OCI-LY7 (cell line): Measurements from ENCODE around the gene IL1RL2. TPM values are rescaled to one million over a fixed set of nuclear protein-coding genes. Genes with fewer than 3 reads are reported as not detected.

Experiments
- BruUV-seq: library from RNA; stranded (reverse); fragments of 400-500 nt; replicated peaks from 2 replicates; lab custom pipeline; 2021; lab: Mats Ljungman, UMichigan
- CTCF ChIA-PET: fragments of 300-600 bp; sonication (Branson Sonifier 250); formaldehyde crosslinking; loops from one replicate; lab custom pipeline; 2022; ENCODE audit warnings: antibody characterized with exemption; ENCODE audit not compliant: unreplicated experiment; lab: Charles Lee
- POLR2A ChIA-PET: fragments of 300-600 bp; sonication (Branson Sonifier 250); formaldehyde crosslinking; loops from one replicate; lab custom pipeline; 2022; ENCODE audit warnings: antibody characterized with exemption; lab: Charles Lee
- DNase-seq: peaks from one replicate; pipeline ENCODE4 v3.0.0-alpha.2; 2015; ENCODE audit warnings: low spot score
- H2AFZ ChIP-seq: fragments of 200-600 bp; sonication (generic), shearing (Covaris generic); 2 replicates; pipeline ENCODE4 v1.6.1; 2014; ENCODE audit warnings: mild to moderate bottlenecking, antibody characterized with exemption, low read length, moderate library complexity
- H3K27ac ChIP-seq: fragments of 200-600 bp; sonication (generic); 2 replicates; pipeline ENCODE4 v1.5.1; 2014; ENCODE audit warnings: mixed run types, low read depth, mild to moderate bottlenecking, moderate library complexity, low read length, inconsistent platforms; ENCODE audit not compliant: poor library complexity, severe bottlenecking
- H3K36me3 ChIP-seq: fragments of 200-600 bp; sonication (generic); 2 replicates; pipeline ENCODE4 v1.6.1; 2014; ENCODE audit warnings: mild to moderate bottlenecking, antibody characterized with exemption, low read length, moderate library complexity, mixed read lengths; ENCODE audit not compliant: insufficient read depth
- H3K4me1 ChIP-seq: fragments of 200-600 bp; sonication (generic); 2 replicates; pipeline ENCODE4 v1.5.1; 2014; ENCODE audit warnings: mild to moderate bottlenecking, low read length; ENCODE audit not compliant: insufficient read depth, poor library complexity, severe bottlenecking
- H3K4me2 ChIP-seq: fragments of 200-600 bp; sonication (generic); 2 replicates; pipeline ENCODE4 v1.6.1; 2014; ENCODE audit warnings: mild to moderate bottlenecking, low read length
- H3K4me3 ChIP-seq: fragments of 200-600 bp; sonication (generic); 2 replicates; pipeline ENCODE4 v1.5.1; 2014; ENCODE audit warnings: mild to moderate bottlenecking, low read depth, low read length; ENCODE audit not compliant: poor library complexity, severe bottlenecking
- H3K79me2 ChIP-seq: fragments of 200-600 bp; sonication (generic); 2 replicates; pipeline ENCODE4 v1.6.1; 2016; ENCODE audit warnings: low read depth, mild to moderate bottlenecking, low read length, moderate library complexity, mixed read lengths; ENCODE audit not compliant: insufficient read depth
- H3K9me2 ChIP-seq: fragments of 200-600 bp; sonication (generic); 2 replicates; pipeline ENCODE4 v1.6.1; 2016; ENCODE audit warnings: mild to moderate bottlenecking, low read length, mixed read lengths; ENCODE audit not compliant: insufficient read depth
- H3K9me3 ChIP-seq: fragments of 200-600 bp; sonication (generic); 2 replicates; pipeline ENCODE4 v1.6.1; 2014; ENCODE audit warnings: mild to moderate bottlenecking, mixed run types, low read length, mixed read lengths
- H4K20me1 ChIP-seq: fragments of 200-600 bp; sonication (generic); 2 replicates; pipeline ENCODE4 v1.6.1; 2014; ENCODE audit warnings: mild to moderate bottlenecking, antibody characterized with exemption, low read length, moderate library complexity, mixed read lengths; ENCODE audit not compliant: insufficient read depth
- EZH2phosphoT487 ChIP-seq: fragments of 200-600 bp; sonication (generic); IDR thresholded peaks from 2 replicates; pipeline ENCODE4 v1.6.1; 2018; ENCODE audit warnings: low read depth, borderline replicate concordance, mild to moderate bottlenecking, mixed run types, antibody characterized with exemption, low read length, moderate library complexity, mixed read lengths
- intact Hi-C: fragments of 100-400 bp; cut with micrococcal nuclease; formaldehyde crosslinking; loops from one replicate; pipeline ENCODE4 v1.10.0; 2022; ENCODE audit not compliant: unreplicated experiment
- total RNA-seq, 2 experiments: library from RNA; depleted of rRNA in 1 of 2; stranded (reverse); fragments of >200 nt in 1 of 2; shearing (Covaris generic) in 1 of 2; gene quantifications; 2 replicates each; pipeline ENCODE4 v1.2.3, GENCODE V29; 2014 to 2022
- TF ChIP-seq, protein P1 (sequence below): fragments of 200-600 bp; sonication (generic); conservative IDR thresholded peaks from 2 replicates; pipeline ENCODE4 v1.5.1; 2014; ENCODE audit warnings: mild to moderate bottlenecking, antibody characterized with exemption, low read length, moderate library complexity, mixed read lengths

IL1RL2 gene
- total RNA-seq, 2 experiments from 2014 or later: not detected

DNA sequence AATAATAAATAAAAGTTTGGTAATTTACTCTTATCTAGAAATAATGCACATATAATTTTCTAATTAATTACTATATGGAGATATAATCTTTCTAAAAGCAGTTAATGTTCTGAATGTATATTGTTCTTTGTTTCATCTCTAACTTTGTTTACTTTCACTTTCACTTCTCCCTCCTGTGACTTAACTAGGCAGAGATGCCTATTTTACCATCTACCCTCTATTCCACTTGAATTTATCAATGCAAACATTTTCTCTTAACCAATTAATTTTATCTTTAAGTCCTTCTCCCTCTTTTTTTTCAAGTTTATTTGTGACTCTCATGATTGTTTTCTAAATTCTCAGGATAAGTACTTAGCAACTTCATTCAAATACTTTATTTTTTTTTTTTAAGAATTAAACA lies 69.5 kb downstream of the IL1RL2 start:
- no peaks in the 10 kb centered on the region for H3K79me2 ChIP-seq
- H2AFZ ChIP-seq: no peak overlapping the region
- H3K4me2 ChIP-seq: no peak overlapping the region
- H3K4me3 ChIP-seq: no peak overlapping the region
- no peaks in the 10 kb centered on the region for H3K36me3 ChIP-seq
- no peaks in the 10 kb centered on the region for H3K9me2 ChIP-seq
- no peak overlapping the region for H3K27ac ChIP-seq
- no peak for TF ChIP-seq EZH2phosphoT487
- no peak for DNase-seq
- no peaks in the 10 kb centered on the region for H3K4me1 ChIP-seq
- no TSS peak for BruUV-seq
- ChIA-PET CTCF (no interaction called here), POLR2A (interaction anchor here (0.5 kb wide), 1 partner anchor 1018 kb away, joined by 3 read pairs; no protein-coding TSS in a partner anchor)
- H3K9me3 ChIP-seq: no peaks in the 10 kb centered on the region
- intact Hi-C loops: no loop called here
- H4K20me1 ChIP-seq: no peaks in the 10 kb centered on the region

DNA sequence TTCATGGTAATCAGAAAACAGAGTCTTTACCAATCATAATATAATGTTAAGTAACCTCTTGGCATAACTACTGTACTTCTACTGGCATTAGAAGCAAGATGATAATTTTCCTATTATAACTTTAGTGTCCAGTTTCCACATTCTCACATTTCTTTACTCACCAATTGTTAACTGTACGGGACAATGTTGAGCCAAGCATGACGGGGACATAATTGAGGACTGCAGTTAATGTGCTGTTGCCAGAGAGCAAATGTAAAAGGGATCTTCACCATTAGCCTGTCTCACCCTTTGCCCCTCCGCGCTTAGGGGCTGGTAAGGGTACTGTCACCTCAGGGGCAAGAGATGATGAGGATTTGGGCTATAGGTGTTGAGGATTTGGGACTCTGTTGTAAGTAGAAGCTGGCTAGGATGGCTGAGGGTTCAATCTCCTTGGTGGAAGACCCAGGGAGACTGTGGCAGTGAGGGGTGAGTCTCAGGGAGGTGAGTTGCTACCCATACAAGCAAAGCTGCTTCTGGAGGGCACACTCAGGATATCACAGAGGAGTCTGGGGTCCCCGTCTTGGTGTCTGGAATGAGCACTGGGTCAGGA lies 70.1 kb downstream of the IL1RL2 start:
- Histone ChIP-seq H3K9me2 (no peaks in the 10 kb centered on the region), H2AFZ (no peak overlapping the region), H3K4me1 (no peaks in the 10 kb centered on the region), H3K36me3 (no peaks in the 10 kb centered on the region), H3K4me3 (no peak overlapping the region), H3K27ac (no peak overlapping the region), H3K79me2 (no peaks in the 10 kb centered on the region), H4K20me1 (no peaks in the 10 kb centered on the region), H3K4me2 (no peak overlapping the region), H3K9me3 (no peaks in the 10 kb centered on the region)
- intact Hi-C loops: no loop called here
- TF ChIP-seq, protein P1, sequence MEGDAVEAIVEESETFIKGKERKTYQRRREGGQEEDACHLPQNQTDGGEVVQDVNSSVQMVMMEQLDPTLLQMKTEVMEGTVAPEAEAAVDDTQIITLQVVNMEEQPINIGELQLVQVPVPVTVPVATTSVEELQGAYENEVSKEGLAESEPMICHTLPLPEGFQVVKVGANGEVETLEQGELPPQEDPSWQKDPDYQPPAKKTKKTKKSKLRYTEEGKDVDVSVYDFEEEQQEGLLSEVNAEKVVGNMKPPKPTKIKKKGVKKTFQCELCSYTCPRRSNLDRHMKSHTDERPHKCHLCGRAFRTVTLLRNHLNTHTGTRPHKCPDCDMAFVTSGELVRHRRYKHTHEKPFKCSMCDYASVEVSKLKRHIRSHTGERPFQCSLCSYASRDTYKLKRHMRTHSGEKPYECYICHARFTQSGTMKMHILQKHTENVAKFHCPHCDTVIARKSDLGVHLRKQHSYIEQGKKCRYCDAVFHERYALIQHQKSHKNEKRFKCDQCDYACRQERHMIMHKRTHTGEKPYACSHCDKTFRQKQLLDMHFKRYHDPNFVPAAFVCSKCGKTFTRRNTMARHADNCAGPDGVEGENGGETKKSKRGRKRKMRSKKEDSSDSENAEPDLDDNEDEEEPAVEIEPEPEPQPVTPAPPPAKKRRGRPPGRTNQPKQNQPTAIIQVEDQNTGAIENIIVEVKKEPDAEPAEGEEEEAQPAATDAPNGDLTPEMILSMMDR: no peak
- no peak for TF ChIP-seq EZH2phosphoT487
- DNase-seq: no peak
- CTCF ChIA-PET: no interaction called here
- no TSS peak for BruUV-seq
- POLR2A ChIA-PET: interaction anchor here (0.5 to 0.6 kb wide), 2 partner anchors 14 to 1018 kb away, joined by 3 read pairs; no protein-coding TSS in a partner anchor

DNA sequence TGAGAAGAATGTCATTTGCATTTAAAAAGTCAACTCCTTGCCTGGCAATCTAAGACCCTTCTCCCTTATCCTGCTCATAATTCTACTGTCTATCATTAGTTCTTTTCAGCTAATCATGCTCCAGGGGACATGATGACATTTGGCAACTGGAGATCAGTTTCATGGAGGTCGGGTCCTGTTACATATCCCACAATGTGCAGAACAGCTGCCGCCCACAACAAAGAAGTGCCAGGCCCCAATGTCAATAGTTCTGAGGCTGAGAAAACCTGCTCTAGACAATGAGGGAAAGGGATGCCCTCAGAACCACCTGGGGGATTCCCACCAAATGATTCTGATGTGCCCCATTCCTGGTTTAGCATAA lies 71.2 kb downstream of the IL1RL2 start:
- TF ChIP-seq EZH2phosphoT487: no peak
- TF ChIP-seq, protein P1: no peak
- intact Hi-C loops: no loop called here
- no TSS peak for BruUV-seq
- H2AFZ ChIP-seq: no peak overlapping the region
- no peak for DNase-seq
- H3K9me2 ChIP-seq: no peaks in the 10 kb centered on the region
- no peaks in the 10 kb centered on the region for H3K9me3 ChIP-seq
- no peak overlapping the region for H3K4me2 ChIP-seq
- H3K36me3 ChIP-seq: no peaks in the 10 kb centered on the region
- H3K79me2 ChIP-seq: no peaks in the 10 kb centered on the region
- no peaks in the 10 kb centered on the region for H4K20me1 ChIP-seq
- H3K4me3 ChIP-seq: no peak overlapping the region
- no peak overlapping the region for H3K27ac ChIP-seq
- ChIA-PET CTCF (no interaction called here), POLR2A (no interaction called here)
- no peaks in the 10 kb centered on the region for H3K4me1 ChIP-seq
